ENCODE results near the gene ARSG.

GRCh38 chr17:68255151-68255550, 36.1 kb upstream of the ARSG start:
- TF ChIP-seq CTCF (IDR thresholded peaks at IDR 0.05) (no peak), POLR2A (IDR thresholded peaks at IDR 0.05) (no peak)
